ENCODE data around the gene TCF25.

Gene TCF25, protein sequence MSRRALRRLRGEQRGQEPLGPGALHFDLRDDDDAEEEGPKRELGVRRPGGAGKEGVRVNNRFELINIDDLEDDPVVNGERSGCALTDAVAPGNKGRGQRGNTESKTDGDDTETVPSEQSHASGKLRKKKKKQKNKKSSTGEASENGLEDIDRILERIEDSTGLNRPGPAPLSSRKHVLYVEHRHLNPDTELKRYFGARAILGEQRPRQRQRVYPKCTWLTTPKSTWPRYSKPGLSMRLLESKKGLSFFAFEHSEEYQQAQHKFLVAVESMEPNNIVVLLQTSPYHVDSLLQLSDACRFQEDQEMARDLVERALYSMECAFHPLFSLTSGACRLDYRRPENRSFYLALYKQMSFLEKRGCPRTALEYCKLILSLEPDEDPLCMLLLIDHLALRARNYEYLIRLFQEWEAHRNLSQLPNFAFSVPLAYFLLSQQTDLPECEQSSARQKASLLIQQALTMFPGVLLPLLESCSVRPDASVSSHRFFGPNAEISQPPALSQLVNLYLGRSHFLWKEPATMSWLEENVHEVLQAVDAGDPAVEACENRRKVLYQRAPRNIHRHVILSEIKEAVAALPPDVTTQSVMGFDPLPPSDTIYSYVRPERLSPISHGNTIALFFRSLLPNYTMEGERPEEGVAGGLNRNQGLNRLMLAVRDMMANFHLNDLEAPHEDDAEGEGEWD

DNA sequence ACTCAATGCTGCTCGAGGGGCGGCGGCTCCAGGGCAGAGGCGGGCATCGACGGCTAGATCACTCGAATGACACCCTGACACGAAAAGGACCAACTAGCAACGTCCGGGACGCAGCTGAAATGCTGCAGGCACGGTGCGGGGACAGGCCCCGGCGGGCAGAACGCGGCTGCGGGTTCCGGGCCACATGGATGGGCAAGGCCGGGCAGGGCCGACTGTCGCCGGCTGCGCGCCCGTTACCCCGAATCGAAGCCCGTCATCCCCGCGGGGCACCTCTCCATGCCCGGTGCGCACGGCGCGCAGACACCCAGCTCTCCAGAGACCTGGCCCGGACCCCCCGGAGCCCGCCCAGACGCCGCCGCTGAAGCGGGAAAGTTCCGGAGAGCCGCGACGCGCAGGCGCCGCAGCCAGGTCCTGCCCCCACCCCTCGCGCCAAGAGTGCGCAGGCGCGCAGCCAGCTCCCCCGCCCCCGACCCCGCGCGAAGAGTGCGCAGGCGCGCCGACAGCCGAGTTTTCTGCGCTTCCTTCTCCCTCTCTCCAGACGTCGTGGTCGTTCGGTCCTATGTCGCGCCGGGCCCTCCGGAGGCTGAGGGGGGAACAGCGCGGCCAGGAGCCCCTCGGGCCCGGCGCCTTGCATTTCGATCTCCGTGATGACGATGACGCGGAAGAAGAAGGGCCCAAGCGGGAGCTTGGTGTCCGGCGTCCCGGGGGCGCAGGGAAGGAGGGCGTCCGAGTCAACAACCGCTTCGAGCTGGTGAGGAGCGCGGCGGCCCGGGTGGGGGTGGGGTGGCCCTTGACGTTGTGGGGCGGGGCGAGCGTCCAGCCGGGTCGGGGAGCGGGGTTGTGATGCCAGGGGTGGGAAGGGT is at the start of gene TCF25:
Gene TCF25, plus strand, starts transcription at position 484 of the 863 bp plus-strand sequence. Its CDS starts 76 bp downstream, at position 560.
- POLR2A ChIA-PET: interaction anchor here (0.6 to 3.3 kb wide), 33 partner anchors 10 to 1922 kb away, joined by 3 to 22 read pairs (median 5); partner anchors contain the start of genes BANP, FANCA, MC1R and TUBB3
- Histone ChIP-seq H3K36me3 (ENCODE audit: control insufficient read depth in 2 of 2, insufficient read depth in 1 of 2, low read length in 2 of 2) (peaks cover 13 to 39% of the 10 kb centered on the region in 2 experiments), H3K4me3 (ENCODE audit: low read depth, low read length) (peak within 1 kb of the TSS; percentile 83), H3K27ac (ENCODE audit: extremely low read depth, low read depth, low read length) (peak within 1 kb of the TSS; percentile 98), H3K9me3 (ENCODE audit: control insufficient read depth, insufficient read depth, low read depth, low read length) (no peaks in the 10 kb centered on the region), H3K4me1 (ENCODE audit: control insufficient read depth, insufficient read depth, low read length) (no peaks in the 10 kb centered on the region)
- CTCF ChIA-PET: interaction anchor here (0.5 to 4.0 kb wide), 6 partner anchors 13 to 166 kb away, joined by 3 to 34 read pairs (median 4); partner anchors contain the start of gene VPS9D1
- TF ChIP-seq ZSCAN30 (tag by site-specific recombination; IDR thresholded peaks at IDR 0.05) (0 out of 2 replicates have a peak, but pooled peaks have one; percentile 40), ZNF302 (tag by site-specific recombination; IDR thresholded peaks at IDR 0.05; ENCODE audit: low read depth) (no peak), ZNF501 (tag by site-specific recombination; IDR thresholded peaks at IDR 0.05) (peak; percentile 57; the same call in 1 of the 2 replicates), ZNF777 (tag by site-specific recombination; IDR thresholded peaks at IDR 0.05; ENCODE audit: borderline replicate concordance) (peak; percentile 90), ZNF76 (tag by site-specific recombination; IDR thresholded peaks at IDR 0.05; ENCODE audit: borderline replicate concordance, low read depth) (peak; percentile 35; the same call in 1 of the 2 replicates), ZNF555 (tag by site-specific recombination; conservative IDR thresholded peaks at IDR 0.05) (no peak), SETDB1 (IDR thresholded peaks at IDR 0.05; ENCODE audit: insufficient read length, low read length) (no peak), ZBTB17 (tag by site-specific recombination; IDR thresholded peaks at IDR 0.05) (peak; percentile 69), ZFP3 (tag by site-specific recombination; IDR thresholded peaks at IDR 0.05; ENCODE audit: low read depth) (no peak), ZNF529 (tag by site-specific recombination; IDR thresholded peaks at IDR 0.05; ENCODE audit: insufficient replicate concordance) (no peak), ZNF785 (tag by site-specific recombination; IDR thresholded peaks at IDR 0.05) (no peak), FEZF1 (tag by site-specific recombination; IDR thresholded peaks at IDR 0.05) (no peak), ZNF629 (tag by site-specific recombination; IDR thresholded peaks at IDR 0.05) (peak; percentile 46; the same call in 1 of the 2 replicates), ZNF292 (tag by site-specific recombination; IDR thresholded peaks at IDR 0.05; ENCODE audit: borderline replicate concordance, low read depth) (no peak), ZNF654 (tag by site-specific recombination; IDR thresholded peaks at IDR 0.05; ENCODE audit: low read depth) (no peak), ZFP69B (tag by site-specific recombination; IDR thresholded peaks at IDR 0.05) (no peak), ZNF792 (tag by site-specific recombination; IDR thresholded peaks at IDR 0.05) (peak; percentile 57), ZFP37 (tag by site-specific recombination; IDR thresholded peaks at IDR 0.05) (no peak), ZNF677 (tag by site-specific recombination; IDR thresholded peaks at IDR 0.05) (no peak), ZNF404 (tag by site-specific recombination; IDR thresholded peaks at IDR 0.05) (no peak), MZF1 (tag by site-specific recombination; IDR thresholded peaks at IDR 0.05; ENCODE audit: borderline replicate concordance) (no peak)
- TF ChIP-seq, protein P1, sequence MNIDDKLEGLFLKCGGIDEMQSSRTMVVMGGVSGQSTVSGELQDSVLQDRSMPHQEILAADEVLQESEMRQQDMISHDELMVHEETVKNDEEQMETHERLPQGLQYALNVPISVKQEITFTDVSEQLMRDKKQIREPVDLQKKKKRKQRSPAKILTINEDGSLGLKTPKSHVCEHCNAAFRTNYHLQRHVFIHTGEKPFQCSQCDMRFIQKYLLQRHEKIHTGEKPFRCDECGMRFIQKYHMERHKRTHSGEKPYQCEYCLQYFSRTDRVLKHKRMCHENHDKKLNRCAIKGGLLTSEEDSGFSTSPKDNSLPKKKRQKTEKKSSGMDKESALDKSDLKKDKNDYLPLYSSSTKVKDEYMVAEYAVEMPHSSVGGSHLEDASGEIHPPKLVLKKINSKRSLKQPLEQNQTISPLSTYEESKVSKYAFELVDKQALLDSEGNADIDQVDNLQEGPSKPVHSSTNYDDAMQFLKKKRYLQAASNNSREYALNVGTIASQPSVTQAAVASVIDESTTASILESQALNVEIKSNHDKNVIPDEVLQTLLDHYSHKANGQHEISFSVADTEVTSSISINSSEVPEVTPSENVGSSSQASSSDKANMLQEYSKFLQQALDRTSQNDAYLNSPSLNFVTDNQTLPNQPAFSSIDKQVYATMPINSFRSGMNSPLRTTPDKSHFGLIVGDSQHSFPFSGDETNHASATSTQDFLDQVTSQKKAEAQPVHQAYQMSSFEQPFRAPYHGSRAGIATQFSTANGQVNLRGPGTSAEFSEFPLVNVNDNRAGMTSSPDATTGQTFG (tag by site-specific recombination; IDR thresholded peaks at IDR 0.05; ENCODE audit: borderline replicate concordance): no peak; the same call in 1 of the 2 replicates
- TF ChIP-seq, protein P2, sequence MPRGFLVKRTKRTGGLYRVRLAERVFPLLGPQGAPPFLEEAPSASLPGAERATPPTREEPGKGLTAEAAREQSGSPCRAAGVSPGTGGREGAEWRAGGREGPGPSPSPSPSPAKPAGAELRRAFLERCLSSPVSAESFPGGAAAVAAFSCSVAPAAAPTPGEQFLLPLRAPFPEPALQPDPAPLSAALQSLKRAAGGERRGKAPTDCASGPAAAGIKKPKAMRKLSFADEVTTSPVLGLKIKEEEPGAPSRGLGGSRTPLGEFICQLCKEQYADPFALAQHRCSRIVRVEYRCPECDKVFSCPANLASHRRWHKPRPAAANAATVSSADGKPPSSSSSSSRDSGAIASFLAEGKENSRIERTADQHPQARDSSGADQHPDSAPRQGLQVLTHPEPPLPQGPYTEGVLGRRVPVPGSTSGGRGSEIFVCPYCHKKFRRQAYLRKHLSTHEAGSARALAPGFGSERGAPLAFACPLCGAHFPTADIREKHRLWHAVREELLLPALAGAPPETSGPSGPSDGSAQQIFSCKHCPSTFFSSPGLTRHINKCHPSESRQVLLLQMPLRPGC (tag by site-specific recombination; IDR thresholded peaks at IDR 0.05): 0 out of 2 replicates have a peak, but pooled peaks have one; percentile 14
- TF ChIP-seq, protein P3, sequence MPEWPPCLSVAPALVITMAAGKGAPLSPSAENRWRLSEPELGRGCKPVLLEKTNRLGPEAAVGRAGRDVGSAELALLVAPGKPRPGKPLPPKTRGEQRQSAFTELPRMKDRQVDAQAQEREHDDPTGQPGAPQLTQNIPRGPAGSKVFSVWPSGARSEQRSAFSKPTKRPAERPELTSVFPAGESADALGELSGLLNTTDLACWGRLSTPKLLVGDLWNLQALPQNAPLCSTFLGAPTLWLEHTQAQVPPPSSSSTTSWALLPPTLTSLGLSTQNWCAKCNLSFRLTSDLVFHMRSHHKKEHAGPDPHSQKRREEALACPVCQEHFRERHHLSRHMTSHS (tag by site-specific recombination; IDR thresholded peaks at IDR 0.05): no peak
- TF ChIP-seq, protein P4, sequence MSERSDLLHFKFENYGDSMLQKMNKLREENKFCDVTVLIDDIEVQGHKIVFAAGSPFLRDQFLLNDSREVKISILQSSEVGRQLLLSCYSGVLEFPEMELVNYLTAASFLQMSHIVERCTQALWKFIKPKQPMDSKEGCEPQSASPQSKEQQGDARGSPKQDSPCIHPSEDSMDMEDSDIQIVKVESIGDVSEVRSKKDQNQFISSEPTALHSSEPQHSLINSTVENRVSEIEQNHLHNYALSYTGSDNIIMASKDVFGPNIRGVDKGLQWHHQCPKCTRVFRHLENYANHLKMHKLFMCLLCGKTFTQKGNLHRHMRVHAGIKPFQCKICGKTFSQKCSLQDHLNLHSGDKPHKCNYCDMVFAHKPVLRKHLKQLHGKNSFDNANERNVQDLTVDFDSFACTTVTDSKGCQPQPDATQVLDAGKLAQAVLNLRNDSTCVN (tag by site-specific recombination; optimal IDR thresholded peaks at IDR 0.05): peak; percentile 72

Data from HEK293 (cell line).